ENCODE measurements around the gene DPCD. TPM values are rescaled to one million over a fixed set of nuclear protein-coding genes. Genes with fewer than 3 reads are reported as not detected.

The DPCD gene
- total RNA-seq, 2 experiments from 2014 or later = 0.31 to 0.96 TPM

DNA sequence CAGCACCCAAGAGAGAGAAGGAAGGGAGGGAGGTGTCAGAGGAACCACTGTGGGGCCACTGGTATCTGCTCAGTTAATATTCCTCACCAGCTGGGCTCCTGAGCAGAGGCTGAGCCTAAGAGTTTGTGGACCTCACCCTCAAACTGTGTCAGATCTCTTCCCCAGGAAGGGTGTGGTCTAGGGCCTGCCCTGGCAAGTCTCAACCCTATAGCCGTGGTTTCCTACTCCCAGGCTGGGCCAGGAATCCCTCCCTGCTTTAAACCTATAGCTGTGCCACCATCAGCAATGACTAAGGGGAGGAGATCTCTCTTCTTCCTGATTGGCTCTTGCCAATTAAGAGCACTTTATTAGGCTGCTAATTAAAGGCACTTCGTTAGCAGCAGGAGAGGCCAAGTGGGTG, 29.9 kb upstream of the DPCD start:
- peaks cover 2% of the 10 kb centered on the region for H3K27me3 Mint-ChIP-seq
- peaks cover 23% of the 10 kb centered on the region for H3K4me1 Mint-ChIP-seq (ENCODE audit: low read depth)
- Histone ChIP-seq H3K27ac (ENCODE audit: low read depth in 1 of 2, low read length in 2 of 2) (no peak overlapping the region), H3K9me3 (ENCODE audit: control insufficient read depth in 1 of 2, insufficient read depth in 1 of 2, low read length in 2 of 2) (peaks cover 0 to 8% of the 10 kb centered on the region in 2 experiments), H3K4me3 (ENCODE audit: low read length) (no peak overlapping the region), H3K27me3 (ENCODE audit: control insufficient read depth in 1 of 2, insufficient read depth in 2 of 2, low read length in 2 of 2) (peaks cover 0 to 5% of the 10 kb centered on the region in 2 experiments), H3K4me1 (ENCODE audit: insufficient read depth, low read length) (peaks cover 19% of the 10 kb centered on the region), H3K36me3 (ENCODE audit: insufficient read depth, low read length) (peaks cover 3% of the 10 kb centered on the region)
- CTCF ChIA-PET = interaction anchor here (1.2 kb wide), 1 partner anchor 12 kb away, joined by 3 read pairs; no protein-coding TSS in a partner anchor
- no peak overlapping the region for H3K4me3 Mint-ChIP-seq
- DNase-seq (peak in 2 of 14 experiments; percentile 9 to 18), ATAC-seq (ENCODE audit: poor library complexity) (peak; percentile 41)
- peaks cover 19% of the 10 kb centered on the region for H3K36me3 Mint-ChIP-seq (ENCODE audit: low read depth)
- POLR2A ChIA-PET = no interaction called here
- no peaks in the 10 kb centered on the region for H3K9me3 Mint-ChIP-seq
- TF ChIP-seq, protein P1, sequence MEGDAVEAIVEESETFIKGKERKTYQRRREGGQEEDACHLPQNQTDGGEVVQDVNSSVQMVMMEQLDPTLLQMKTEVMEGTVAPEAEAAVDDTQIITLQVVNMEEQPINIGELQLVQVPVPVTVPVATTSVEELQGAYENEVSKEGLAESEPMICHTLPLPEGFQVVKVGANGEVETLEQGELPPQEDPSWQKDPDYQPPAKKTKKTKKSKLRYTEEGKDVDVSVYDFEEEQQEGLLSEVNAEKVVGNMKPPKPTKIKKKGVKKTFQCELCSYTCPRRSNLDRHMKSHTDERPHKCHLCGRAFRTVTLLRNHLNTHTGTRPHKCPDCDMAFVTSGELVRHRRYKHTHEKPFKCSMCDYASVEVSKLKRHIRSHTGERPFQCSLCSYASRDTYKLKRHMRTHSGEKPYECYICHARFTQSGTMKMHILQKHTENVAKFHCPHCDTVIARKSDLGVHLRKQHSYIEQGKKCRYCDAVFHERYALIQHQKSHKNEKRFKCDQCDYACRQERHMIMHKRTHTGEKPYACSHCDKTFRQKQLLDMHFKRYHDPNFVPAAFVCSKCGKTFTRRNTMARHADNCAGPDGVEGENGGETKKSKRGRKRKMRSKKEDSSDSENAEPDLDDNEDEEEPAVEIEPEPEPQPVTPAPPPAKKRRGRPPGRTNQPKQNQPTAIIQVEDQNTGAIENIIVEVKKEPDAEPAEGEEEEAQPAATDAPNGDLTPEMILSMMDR (IDR thresholded peaks at IDR 0.05) = no peak
- intact Hi-C loops (cut with DNase I, micrococcal nuclease) = no loop called here
- H3K27ac Mint-ChIP-seq = no peak overlapping the region

DNA sequence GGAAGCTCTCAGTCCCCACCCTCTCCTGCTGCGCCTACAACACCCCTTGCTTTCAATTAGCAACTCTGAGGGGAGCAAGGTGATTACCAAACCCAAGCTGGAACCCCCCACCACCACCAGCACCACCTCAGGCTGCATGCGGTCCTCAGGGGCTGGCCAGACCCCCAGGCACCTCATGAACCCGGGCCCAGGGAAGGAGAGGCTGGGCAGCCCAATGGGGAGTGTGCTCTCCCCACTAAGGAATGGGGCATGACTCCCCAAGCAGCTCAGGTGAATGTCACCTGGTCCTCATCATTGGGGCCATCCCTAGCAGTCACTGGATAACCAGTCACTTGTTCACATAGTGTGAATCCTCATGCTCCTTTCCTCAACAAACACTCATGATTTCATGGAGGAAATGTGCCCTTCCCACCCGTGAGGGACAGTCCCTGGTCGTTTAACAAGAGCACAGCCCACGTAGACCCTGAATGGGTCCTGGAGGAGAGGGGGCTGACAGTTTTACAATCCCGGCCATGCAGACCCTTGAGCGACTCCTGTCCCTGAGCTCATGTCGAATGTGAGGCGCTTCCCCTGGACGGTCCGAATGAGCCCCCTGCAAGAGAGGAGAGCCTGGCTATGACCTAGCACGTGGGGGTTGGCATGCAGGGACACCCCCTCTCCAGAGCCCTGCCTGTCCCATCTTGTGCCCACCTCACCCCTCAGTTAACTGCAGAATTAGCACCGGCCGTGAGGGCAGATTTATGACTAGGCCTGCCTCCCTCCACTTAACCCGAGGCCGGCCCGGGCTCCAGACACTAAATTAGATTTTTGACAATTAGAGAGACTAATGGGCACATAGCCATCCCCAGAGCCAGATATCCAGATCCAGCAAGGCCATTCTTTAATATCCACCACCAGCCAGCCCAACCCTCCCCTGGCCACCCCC, 29.2 kb upstream of the DPCD start:
- intact Hi-C loops (cut with DNase I, micrococcal nuclease) = no loop called here
- H3K36me3 ChIP-seq (ENCODE audit: insufficient read depth, low read length) = peaks cover 3% of the 10 kb centered on the region
- no peak overlapping the region for H3K4me3 ChIP-seq (ENCODE audit: low read length)
- peaks cover 12% of the 10 kb centered on the region for H3K36me3 Mint-ChIP-seq (ENCODE audit: low read depth)
- DNase-seq (no peak), ATAC-seq (ENCODE audit: poor library complexity) (no peak)
- H3K4me3 Mint-ChIP-seq = no peak overlapping the region
- H3K9me3 ChIP-seq (ENCODE audit: control insufficient read depth in 1 of 2, insufficient read depth in 1 of 2, low read length in 2 of 2) = peaks cover 0 to 8% of the 10 kb centered on the region in 2 experiments
- H3K9me3 Mint-ChIP-seq = no peaks in the 10 kb centered on the region
- H3K4me1 ChIP-seq (ENCODE audit: insufficient read depth, low read length) = peaks cover 19% of the 10 kb centered on the region
- no peak overlapping the region for H3K27ac ChIP-seq (ENCODE audit: low read depth in 1 of 2, low read length in 2 of 2)
- POLR2A ChIA-PET = no interaction called here
- CTCF ChIA-PET = interaction anchor here (1.2 kb wide), 1 partner anchor 11 kb away, joined by 3 read pairs; no protein-coding TSS in a partner anchor
- peaks cover 23% of the 10 kb centered on the region for H3K4me1 Mint-ChIP-seq (ENCODE audit: low read depth)
- H3K27me3 ChIP-seq (ENCODE audit: control insufficient read depth in 1 of 2, insufficient read depth in 2 of 2, low read length in 2 of 2) = peaks cover 0 to 6% of the 10 kb centered on the region in 2 experiments
- peaks cover 10% of the 10 kb centered on the region for H3K27me3 Mint-ChIP-seq
- H3K27ac Mint-ChIP-seq = no peak overlapping the region
- TF ChIP-seq, protein P1 (IDR thresholded peaks at IDR 0.05) = no peak

GRCh38 chr10:101559596-101560297, 28.4 kb upstream of the DPCD start:
- ATAC-seq (ENCODE audit: poor library complexity) (no peak), DNase-seq (no peak)
- no peak overlapping the region for H3K27ac Mint-ChIP-seq
- peaks cover 3 to 7% of the 10 kb centered on the region in 2 experiments for H3K27me3 ChIP-seq (ENCODE audit: control insufficient read depth in 1 of 2, insufficient read depth in 2 of 2, low read length in 2 of 2)
- H3K4me1 ChIP-seq (ENCODE audit: insufficient read depth, low read length) = peaks cover 19% of the 10 kb centered on the region
- TF ChIP-seq, protein P1 (IDR thresholded peaks at IDR 0.05) = no peak
- H3K9me3 ChIP-seq (ENCODE audit: control insufficient read depth in 1 of 2, insufficient read depth in 1 of 2, low read length in 2 of 2) = peaks cover 0 to 8% of the 10 kb centered on the region in 2 experiments
- H3K36me3 ChIP-seq (ENCODE audit: insufficient read depth, low read length) = no peaks in the 10 kb centered on the region
- intact Hi-C loops (cut with DNase I, micrococcal nuclease) = loop anchor here in 1 of 2 experiments (10.0 kb wide), 1 partner anchor 285 kb away; no protein-coding TSS in a partner anchor
- H3K27me3 Mint-ChIP-seq = peaks cover 15% of the 10 kb centered on the region
- H3K4me3 ChIP-seq (ENCODE audit: low read length) = no peak overlapping the region
- H3K9me3 Mint-ChIP-seq = no peaks in the 10 kb centered on the region
- H3K4me3 Mint-ChIP-seq = no peak overlapping the region
- no peak overlapping the region for H3K27ac ChIP-seq (ENCODE audit: low read depth in 1 of 2, low read length in 2 of 2)
- ChIA-PET POLR2A (no interaction called here), CTCF (no interaction called here)
- H3K4me1 Mint-ChIP-seq (ENCODE audit: low read depth) = peaks cover 23% of the 10 kb centered on the region
- H3K36me3 Mint-ChIP-seq (ENCODE audit: low read depth) = peaks cover 7% of the 10 kb centered on the region

Data from CD4-positive, alpha-beta T cell (primary cell).